Kidney (tissue), 22 donors: ENCODE data around the gene CASS4. TPM values are rescaled to one million over a fixed set of nuclear protein-coding genes. Genes with fewer than 3 reads are reported as not detected.

Experiments
- DNase-seq, 5 donors: peaks; one replicate each; pipeline ENCODE4 v3.0.0-alpha.2; 2013 to 2020
- FAIRE-seq: peaks from 2 replicates; lab custom pipeline; 2012; peaks lifted over from hg19 to GRCh38; lab: Jason Lieb, UNC
- H3K27ac ChIP-seq, 2 donors: one replicate each; pipeline ENCODE4 v1.7.0; 2013; ENCODE audit warnings: low read depth in 2 of 2, low read length in 2 of 2, inconsistent platforms in 1 of 2
- H3K27me3 ChIP-seq: one replicate; pipeline ENCODE4 v1.7.1; 2013; ENCODE audit warnings: low read length, inconsistent platforms; ENCODE audit not compliant: control insufficient read depth, insufficient read depth
- H3K36me3 ChIP-seq, 3 donors: one replicate each; pipeline versions ENCODE4 v1.7.0 to v1.7.1; 2013; ENCODE audit warnings: low read length in 3 of 3, control low read depth in 1 of 3, inconsistent platforms in 1 of 3; ENCODE audit not compliant: insufficient read depth in 3 of 3, control insufficient read depth in 2 of 3
- H3K4me1 ChIP-seq, 3 donors: one replicate each; pipeline versions ENCODE4 v1.7.0 to v1.7.1; 2013; ENCODE audit warnings: low read length in 3 of 3, inconsistent platforms in 1 of 3, low read depth in 1 of 3; ENCODE audit not compliant: control insufficient read depth in 2 of 3, insufficient read depth in 2 of 3
- H3K4me3 ChIP-seq, 3 donors: one replicate each; pipeline versions ENCODE4 v1.7.0 to v1.8.1; 2013; ENCODE audit warnings: low read length in 3 of 3, control low read depth in 1 of 3, inconsistent platforms in 1 of 3
- H3K9ac ChIP-seq, 3 donors: one replicate each; pipeline versions ENCODE4 v1.7.0 to v1.7.1; 2013; ENCODE audit warnings: low read length in 3 of 3, control low read depth in 1 of 3, inconsistent platforms in 1 of 3
- H3K9me3 ChIP-seq, 3 donors: one replicate each; pipeline versions ENCODE4 v1.7.0 to v1.7.1; 2013; ENCODE audit warnings: low read length in 3 of 3, control low read depth in 1 of 3, inconsistent platforms in 1 of 3; ENCODE audit not compliant: control insufficient read depth in 2 of 3, insufficient read depth in 1 of 3
- CTCF ChIP-seq: IDR thresholded peaks from 3 replicates; pipeline ENCODE4 v1.5.1; 2012; ENCODE audit warnings: mild to moderate bottlenecking, moderate library complexity, borderline replicate concordance; ENCODE audit not compliant: insufficient read depth; ENCODE audit errors: extremely low read depth
- intact Hi-C: fragments of 100-400 bp; cut with DNase I; formaldehyde crosslinking; loops from one replicate; pipeline ENCODE4 v1.11.1; 2022
- long read RNA-seq, 10 donors: library from polyadenylated mRNA in 1 of 10; unstranded in 1 of 10; transcript quantifications; one replicate each; pipeline ENCODE4 v2.0.0 and lab custom pipeline, GENCODE V29; 2021 to 2026
- polyA plus RNA-seq: library from polyadenylated mRNA; stranded (reverse); fragments of 350-450 nt; fragmentation: Illumina TruSeq; extraction: RNeasy Lipid Tissue Mini Kit (QIAGEN cat#74804); gene quantifications from one replicate; pipeline ENCODE4 v1.2.3, GENCODE V29; 2014; ENCODE audit warnings: low read depth, low replicate concordance; ENCODE audit not compliant: insufficient read depth
- total RNA-seq: library from RNA; stranded (reverse); fragmentation: NEBNext Ultra II Directional; extraction: Animal tissue kit (Norgen Biotek cat#: 25700); gene quantifications from one replicate; pipeline ENCODE4 v1.2.1, GENCODE V29; 2021
- donor health status: control.
- donor health status: control.
- donor health status: control.
- donor health status: control.
- donor health status: control.
- donor health status: DM: yes; HTN: yes; CAD: no.
- donor health status: Normal renal cell carcinoma (clear cell type).

CASS4 gene
- total RNA-seq (3.0 TPM), polyA plus RNA-seq (0.22 TPM)
- long read RNA-seq, donor 1, partial matches to known transcripts, result 0 of 1 reads
- long read RNA-seq, donor 1, other reads (novel, unspliced or antisense), result 0 of 1 reads
- long read RNA-seq, donor 2, result 0 reads
- long read RNA-seq, donor 3, result 0 reads
- long read RNA-seq, donor 4, result 0 reads
- long read RNA-seq, donor 5, result 0 reads
- long read RNA-seq, donor 6, result 0 reads
- long read RNA-seq, donor 7, partial matches to known transcripts, result 1 of 1 reads
- long read RNA-seq, donor 7, other reads (novel, unspliced or antisense), result 0 of 1 reads
- long read RNA-seq, donor 8, result 0 reads
- long read RNA-seq, donor 9, result 0 reads
- long read RNA-seq, donor 10, result 0 reads

- Histone ChIP-seq H3K9ac (peak within 1 kb of the TSS in 1 of 3 donors; percentile 12), H3K27ac (peak within 1 kb of the TSS; percentile 55 to 68), H3K27me3 (no peaks in the 10 kb centered on the region), H3K9me3 (no peaks in the 10 kb centered on the region), H3K36me3 (peaks cover 3 to 8% (median 8%) of the 10 kb centered on the region in 3 donors), H3K4me3 (peak within 1 kb of the TSS; percentile 32 to 40 (median 35)), H3K4me1 (peaks cover 0 to 3% (median 0%) of the 10 kb centered on the region in 3 donors)
- intact Hi-C loops, result no loop called here
- DNase-seq (peak in 3 of 5 donors; percentile 19 to 88 (median 60)), FAIRE-seq (no peak)
- TF ChIP-seq CTCF, result no peak
These were observed at the start of gene CASS4 for GRCh38 chr20:56411759-56412472. CASS4 (plus strand) TSS chr20:56412260; CDS start chr20:56412459, 199 bp downstream.

- H3K4me3 ChIP-seq, result no peak overlapping the region
- H3K36me3 ChIP-seq, result peaks cover 0 to 17% (median 4%) of the 10 kb centered on the region in 3 donors
- no peak for TF ChIP-seq CTCF
- H3K9me3 ChIP-seq, result no peaks in the 10 kb centered on the region
- peaks cover 0 to 10% (median 8%) of the 10 kb centered on the region in 3 donors for H3K4me1 ChIP-seq
- DNase-seq, result peak in 3 of 5 donors; percentile 3 to 74 (median 33)
- H3K27me3 ChIP-seq, result no peaks in the 10 kb centered on the region
- H3K9ac ChIP-seq, result no peak overlapping the region
- FAIRE-seq, result no peak
- peak overlapping the region in 1 of 2 donors; percentile 48 for H3K27ac ChIP-seq
- intact Hi-C loops, result no loop called here
These were observed 49.1 kb upstream of the CASS4 start for GRCh38 chr20:56362833-56363413.

GRCh38 chr20:56363491-56363890 lies 48.6 kb upstream of the CASS4 start:
- Histone ChIP-seq H3K4me1 (peaks cover 0 to 10% (median 8%) of the 10 kb centered on the region in 3 donors), H3K36me3 (peaks cover 0 to 23% (median 4%) of the 10 kb centered on the region in 3 donors), H3K9me3 (no peaks in the 10 kb centered on the region), H3K27me3 (no peaks in the 10 kb centered on the region), H3K9ac (no peak overlapping the region), H3K27ac (no peak overlapping the region), H3K4me3 (no peak overlapping the region)
- intact Hi-C loops, result no loop called here
- no peak for TF ChIP-seq CTCF
- FAIRE-seq (no peak), DNase-seq (no peak)
